OCI-LY3 (cell line): ENCODE measurements around the gene HIBADH.

Experiments
- H2AFZ ChIP-seq: fragments of 200-600, 300-600 bp; shearing (Covaris generic); 2 replicates; pipeline ENCODE4 v1.6.0; 2014; ENCODE audit warnings: antibody characterized with exemption, low read depth, low read length
- H3K27ac ChIP-seq: fragments of 200-600, 300-600 bp; sonication (generic); 2 replicates; pipeline ENCODE4 v1.5.1; 2014; ENCODE audit warnings: mild to moderate bottlenecking, low read length, moderate library complexity, mixed read lengths
- H3K27me3 ChIP-seq: fragments of 200-600, 300-600 bp; sonication (generic); 2 replicates; pipeline ENCODE4 v1.6.1; 2014; ENCODE audit warnings: low read depth, low read length, mixed read lengths
- H3K36me3 ChIP-seq: fragments of 200-600, 300-600 bp; sonication (generic); replicated peaks from 2 replicates; pipeline ENCODE3; 2014; ENCODE audit warnings: low read depth, low read length, mixed read lengths
- H3K4me1 ChIP-seq: fragments of 300-600, 200-600 bp; sonication (generic); 2 replicates; pipeline ENCODE4 v1.6.1; 2014; ENCODE audit warnings: low read length, mixed read lengths
- H3K4me2 ChIP-seq: fragments of 200-600, 300-600 bp; sonication (generic); 2 replicates; pipeline ENCODE4 v1.6.1; 2014; ENCODE audit warnings: low read length, mixed read lengths
- H3K4me3 ChIP-seq: fragments of 300-600, 200-600 bp; sonication (generic); 2 replicates; pipeline ENCODE4 v1.5.1; 2014; ENCODE audit warnings: antibody characterized with exemption, mild to moderate bottlenecking, low read length, moderate library complexity
- H3K79me2 ChIP-seq: fragments of 300-600, 200-600 bp; shearing (Covaris generic); 2 replicates; pipeline ENCODE4 v1.6.1; 2014; ENCODE audit warnings: mild to moderate bottlenecking, low read length, mixed read lengths
- H3K9ac ChIP-seq: fragments of 300-600, 200-600 bp; shearing (Covaris generic); 2 replicates; pipeline ENCODE4 v1.6.0; 2014; ENCODE audit warnings: mild to moderate bottlenecking, low read length, moderate library complexity
- H3K9me3 ChIP-seq: fragments of 200-600, 300-600 bp; shearing (Covaris generic); 2 replicates; pipeline ENCODE4 v1.6.1; 2014; ENCODE audit warnings: low read length, mixed read lengths; ENCODE audit not compliant: insufficient read depth
- H4K20me1 ChIP-seq: fragments of 200-600, 300-600 bp; sonication (generic); 2 replicates; pipeline ENCODE4 v1.6.1; 2016; ENCODE audit warnings: low read length, mixed read lengths; ENCODE audit not compliant: insufficient read depth
- CTCF ChIP-seq: fragments of 200-600, 300-600 bp; sonication (generic); IDR thresholded peaks from 2 replicates; pipeline ENCODE4 v1.5.1; 2014; ENCODE audit warnings: antibody characterized with exemption, low read length, low read depth
- EZH2phosphoT487 ChIP-seq: fragments of 200-600 bp; shearing (Covaris generic); IDR thresholded peaks from 2 replicates; pipeline ENCODE4 v1.6.1; 2018; ENCODE audit warnings: antibody characterized with exemption, mixed run types, low read depth

The HIBADH gene

DNA sequence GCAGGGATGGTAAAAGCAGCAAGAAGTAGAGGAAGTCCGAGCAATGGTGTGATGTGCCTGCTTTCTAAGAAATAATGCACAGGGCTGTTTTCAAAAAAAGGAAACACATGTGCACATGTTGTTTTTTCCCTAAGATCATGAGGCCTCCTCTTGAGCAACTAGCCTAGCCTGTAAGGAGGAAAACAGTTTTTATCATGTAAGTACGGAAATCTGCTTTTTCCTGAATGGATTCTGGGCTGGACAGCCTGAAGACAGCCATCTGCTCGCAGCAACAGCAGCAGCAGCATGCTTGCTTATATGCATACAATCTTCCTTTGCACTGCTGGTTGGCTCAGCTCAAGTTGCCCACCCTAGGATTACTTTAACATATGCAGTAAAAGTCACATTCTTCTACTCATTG is 87.1 kb downstream of the HIBADH start:
- H3K36me3 ChIP-seq: no peaks in the 10 kb centered on the region
- no peak overlapping the region for H3K27ac ChIP-seq
- no peak overlapping the region for H3K9ac ChIP-seq
- H4K20me1 ChIP-seq: no peaks in the 10 kb centered on the region
- no peaks in the 10 kb centered on the region for H3K9me3 ChIP-seq
- H2AFZ ChIP-seq: no peak overlapping the region
- no peak for TF ChIP-seq CTCF
- TF ChIP-seq EZH2phosphoT487: no peak
- H3K79me2 ChIP-seq: no peaks in the 10 kb centered on the region
- H3K27me3 ChIP-seq: no peaks in the 10 kb centered on the region
- no peak overlapping the region for H3K4me3 ChIP-seq
- no peak overlapping the region for H3K4me2 ChIP-seq
- H3K4me1 ChIP-seq: no peaks in the 10 kb centered on the region

GRCh38 chr7:27569106-27569505 is 93.6 kb downstream of the HIBADH start:
- Histone ChIP-seq H2AFZ (no peak overlapping the region), H3K9ac (no peak overlapping the region), H3K27ac (no peak overlapping the region), H3K9me3 (no peaks in the 10 kb centered on the region), H4K20me1 (no peaks in the 10 kb centered on the region), H3K79me2 (no peaks in the 10 kb centered on the region), H3K27me3 (no peaks in the 10 kb centered on the region), H3K4me3 (no peak overlapping the region), H3K4me1 (no peaks in the 10 kb centered on the region), H3K4me2 (no peak overlapping the region), H3K36me3 (no peaks in the 10 kb centered on the region)
- TF ChIP-seq CTCF (no peak), EZH2phosphoT487 (no peak)

- H3K9ac ChIP-seq: no peak overlapping the region
- H3K27me3 ChIP-seq: no peaks in the 10 kb centered on the region
- H3K4me3 ChIP-seq: no peak overlapping the region
- no peaks in the 10 kb centered on the region for H3K79me2 ChIP-seq
- no peak overlapping the region for H2AFZ ChIP-seq
- H3K9me3 ChIP-seq: no peaks in the 10 kb centered on the region
- H3K36me3 ChIP-seq: no peaks in the 10 kb centered on the region
- no peak for TF ChIP-seq CTCF
- TF ChIP-seq EZH2phosphoT487: no peak
- no peaks in the 10 kb centered on the region for H4K20me1 ChIP-seq
- H3K4me1 ChIP-seq: no peaks in the 10 kb centered on the region
- no peak overlapping the region for H3K27ac ChIP-seq
- no peak overlapping the region for H3K4me2 ChIP-seq
Observed at GRCh38 chr7:27567266-27567665, 95.4 kb downstream of the HIBADH start.

DNA sequence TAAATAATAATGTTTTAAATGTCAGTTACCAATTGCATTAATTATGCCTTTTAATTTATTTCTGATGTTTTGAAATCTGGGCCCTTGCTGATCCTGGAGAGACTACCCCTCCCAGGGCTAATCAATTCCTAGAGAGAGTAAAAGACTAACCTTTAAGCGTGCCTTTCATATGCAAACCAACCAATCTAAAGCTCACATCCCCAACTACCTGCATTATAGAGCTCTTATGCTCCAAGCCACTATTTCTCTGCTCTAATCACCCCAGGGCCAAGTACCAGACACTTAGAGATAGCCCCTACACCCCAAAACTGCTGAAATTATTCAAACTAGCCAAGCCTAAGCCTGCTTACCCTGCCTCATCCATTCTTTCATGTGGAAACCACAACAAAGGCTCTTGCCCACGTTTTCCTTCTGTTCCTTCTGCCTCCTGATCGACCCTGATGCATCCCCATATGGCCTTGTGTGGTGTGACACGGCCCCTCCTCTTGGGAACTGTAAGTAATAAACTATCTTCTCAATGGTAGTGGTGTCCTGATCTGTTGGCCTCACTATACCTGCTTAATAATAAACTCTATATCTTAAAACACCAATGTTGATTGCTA is 97.7 kb downstream of the HIBADH start:
- Histone ChIP-seq H3K36me3 (no peaks in the 10 kb centered on the region), H2AFZ (no peak overlapping the region), H3K27ac (no peak overlapping the region), H3K9me3 (no peaks in the 10 kb centered on the region), H3K9ac (no peak overlapping the region), H3K27me3 (no peaks in the 10 kb centered on the region), H3K4me1 (no peaks in the 10 kb centered on the region), H3K4me3 (no peak overlapping the region), H3K79me2 (no peaks in the 10 kb centered on the region), H4K20me1 (no peaks in the 10 kb centered on the region), H3K4me2 (no peak overlapping the region)
- TF ChIP-seq EZH2phosphoT487 (no peak), CTCF (no peak)
